GM23338 (cell line): Measurements from ENCODE around the gene ELF5. TPM values are rescaled to one million over a fixed set of nuclear protein-coding genes. Genes with fewer than 3 reads are reported as not detected.

Source experiments
- ATAC-seq: fragments of 200-7000 bp; cut with Tn5 transposase; 3 replicates; pipeline ENCODE4 v1.9.1; 2020
- DNase-seq: peaks from one replicate; pipeline ENCODE4 v3.0.0-alpha.2; 2015; ENCODE audit warnings: low spot score
- H2AFZ ChIP-seq: fragments of 200-600 bp; sonication (generic); 2 replicates; pipeline ENCODE4 v1.8.0; 2016; ENCODE audit warnings: antibody characterized with exemption, mild to moderate bottlenecking, moderate library complexity
- H3F3A ChIP-seq: fragments of 200-600 bp; sonication (generic); replicated peaks from 2 replicates; pipeline ENCODE4 v1.8.0; 2017; ENCODE audit warnings: antibody characterized with exemption, mixed run types, low read depth
- H3K27ac ChIP-seq: fragments of 200-600 bp; sonication (generic); 2 replicates; pipeline ENCODE4 v1.6.1; 2016; ENCODE audit warnings: low read depth
- H3K27me3 ChIP-seq: fragments of 200-600 bp; sonication (generic); 2 replicates; pipeline ENCODE4 v1.8.0; 2016; ENCODE audit warnings: mild to moderate bottlenecking, mixed run types, moderate library complexity; ENCODE audit not compliant: insufficient read depth
- H3K36me3 ChIP-seq: fragments of 200-600 bp; sonication (generic); 2 replicates; pipeline ENCODE4 v1.8.0; 2016; ENCODE audit warnings: mild to moderate bottlenecking; ENCODE audit not compliant: insufficient read depth
- H3K4me1 ChIP-seq: fragments of 200-600 bp; sonication (generic); 2 replicates; pipeline ENCODE4 v1.8.0; 2016; ENCODE audit warnings: mild to moderate bottlenecking, moderate library complexity; ENCODE audit not compliant: insufficient read depth
- H3K4me2 ChIP-seq: fragments of 200-600 bp; sonication (generic); 2 replicates; pipeline ENCODE4 v1.7.1; 2017; ENCODE audit warnings: mixed run types
- H3K4me3 ChIP-seq: fragments of 200-600 bp; sonication (generic); 2 replicates; pipeline ENCODE4 v1.6.1; 2016; ENCODE audit warnings: mixed run types
- H3K79me2 ChIP-seq: fragments of 200-600 bp; sonication (generic); replicated peaks from 2 replicates; pipeline ENCODE4 v1.8.0; 2017; ENCODE audit warnings: mild to moderate bottlenecking; ENCODE audit not compliant: insufficient read depth
- H3K9me2 ChIP-seq: fragments of 200-600 bp; sonication (generic); 2 replicates; pipeline ENCODE4 v1.8.0; 2017; ENCODE audit not compliant: insufficient read depth
- H4K20me1 ChIP-seq: fragments of 200-600 bp; sonication (generic); replicated peaks from 2 replicates; pipeline ENCODE4 v1.8.0; 2017; ENCODE audit warnings: mild to moderate bottlenecking; ENCODE audit not compliant: insufficient read depth
- H3K27ac Mint-ChIP-seq: 2 replicates; pipeline ENCODE4 v1.8.0; 2020; ENCODE audit warnings: inconsistent platforms, mild to moderate bottlenecking, moderate library complexity, mixed read lengths
- H3K27me3 Mint-ChIP-seq: 3 replicates; pipeline ENCODE4 v1.8.0; 2022; ENCODE audit warnings: low read depth, mild to moderate bottlenecking, moderate library complexity, mixed read lengths, inconsistent platforms; ENCODE audit not compliant: insufficient read depth, poor library complexity
- H3K36me3 Mint-ChIP-seq: 3 replicates; pipeline ENCODE4 v1.8.0; 2021; ENCODE audit warnings: low read depth, mild to moderate bottlenecking, inconsistent platforms, moderate library complexity, mixed read lengths
- H3K4me1 Mint-ChIP-seq: 3 replicates; pipeline ENCODE4 v1.8.0; 2020; ENCODE audit warnings: mild to moderate bottlenecking, inconsistent platforms, mixed read lengths
- H3K4me3 Mint-ChIP-seq: 3 replicates; pipeline ENCODE4 v1.8.0; 2021; ENCODE audit warnings: moderate library complexity, mild to moderate bottlenecking, inconsistent platforms, mixed read lengths
- H3K9me3 Mint-ChIP-seq: 3 replicates; pipeline ENCODE4 v1.8.0; 2020; ENCODE audit warnings: moderate library complexity, mild to moderate bottlenecking, inconsistent platforms, mixed read lengths
- CREB1 ChIP-seq: fragments of 250-450 bp; sonication (Bioruptor Pico); IDR thresholded peaks from 2 replicates; pipeline ENCODE4 v1.5.0; 2020; ENCODE audit warnings: low read depth, mild to moderate bottlenecking, moderate library complexity
- JUNB ChIP-seq: IDR thresholded peaks from one replicate; pipeline ENCODE4 v1.6.1; 2016; ENCODE audit warnings: antibody characterized with exemption; ENCODE audit not compliant: unreplicated experiment
- POLR2AphosphoS5 ChIP-seq: IDR thresholded peaks from 2 replicates; pipeline ENCODE4 v1.6.1; 2016; ENCODE audit warnings: antibody characterized with exemption, low read depth
- ZNF331 ChIP-seq: fragments of 250-450 bp; sonication (Bioruptor Pico); IDR thresholded peaks from 2 replicates; pipeline ENCODE4 v1.5.0; 2020; ENCODE audit warnings: low read depth, mild to moderate bottlenecking, moderate library complexity
- polyA plus RNA-seq: library from polyadenylated mRNA; unstranded; fragments of >200 nt; fragmentation: Nextera tagmentation; extraction: Ambion mirVana; gene quantifications from 2 replicates; pipeline ENCODE4 v1.2.1, GENCODE V29; 2016
- total RNA-seq: library from RNA; depleted of rRNA; stranded (reverse); fragments of >200 nt; shearing (Covaris generic); gene quantifications from 2 replicates; pipeline ENCODE4 v1.2.3, GENCODE V29; 2014
- TF ChIP-seq, protein P1 (sequence below): fragments of 250-450 bp; sonication (Bioruptor Pico); IDR thresholded peaks from 2 replicates; pipeline ENCODE4 v1.5.0; 2020; ENCODE audit warnings: mild to moderate bottlenecking, moderate library complexity
- TF ChIP-seq, protein P2 (sequence below), 2 experiments: fragments of 200-600 bp in 1 of 2; sonication (generic) in 1 of 2; conservative IDR thresholded peaks; 2 replicates each; pipeline versions ENCODE4 v1.5.1 to v1.6.1; 2016 to 2017; ENCODE audit warnings: antibody characterized with exemption in 2 of 2, low read depth in 2 of 2, mild to moderate bottlenecking in 2 of 2, moderate library complexity in 1 of 2

The ELF5 gene
- total and polyA plus RNA-seq, 2 experiments from 2014 or later: not detected

DNA sequence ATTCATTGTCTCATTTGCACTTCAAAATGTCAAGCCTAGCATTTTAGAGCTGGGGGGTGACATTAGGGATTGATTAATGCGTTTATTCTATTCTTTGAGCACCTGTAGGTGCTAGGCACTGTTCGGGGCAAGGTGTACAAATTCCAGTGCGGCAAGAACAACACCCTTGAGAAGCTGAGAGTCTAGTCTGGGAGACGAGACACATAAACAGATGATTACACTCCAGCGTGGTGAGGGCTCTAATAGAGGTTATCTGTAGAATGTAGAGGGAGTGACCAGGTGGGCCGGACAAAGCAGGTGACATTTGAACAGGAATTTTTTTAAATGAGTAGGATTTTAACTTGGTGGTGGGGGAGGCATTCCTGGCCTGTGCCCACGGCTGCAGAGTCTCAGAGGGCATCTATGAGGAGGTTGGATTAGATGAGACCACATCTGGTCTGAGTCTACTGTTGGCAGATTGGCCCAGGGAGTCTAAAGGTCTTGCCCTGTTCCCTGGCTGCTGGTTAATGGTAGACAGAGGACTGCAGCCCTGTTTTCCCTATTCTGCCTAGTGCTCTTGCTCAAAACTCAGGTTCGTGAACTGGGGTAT lies 73.9 kb downstream of the ELF5 start:
- peak overlapping the region; percentile 93 for H3K4me3 Mint-ChIP-seq
- H3K27ac ChIP-seq: no peak overlapping the region

DNA sequence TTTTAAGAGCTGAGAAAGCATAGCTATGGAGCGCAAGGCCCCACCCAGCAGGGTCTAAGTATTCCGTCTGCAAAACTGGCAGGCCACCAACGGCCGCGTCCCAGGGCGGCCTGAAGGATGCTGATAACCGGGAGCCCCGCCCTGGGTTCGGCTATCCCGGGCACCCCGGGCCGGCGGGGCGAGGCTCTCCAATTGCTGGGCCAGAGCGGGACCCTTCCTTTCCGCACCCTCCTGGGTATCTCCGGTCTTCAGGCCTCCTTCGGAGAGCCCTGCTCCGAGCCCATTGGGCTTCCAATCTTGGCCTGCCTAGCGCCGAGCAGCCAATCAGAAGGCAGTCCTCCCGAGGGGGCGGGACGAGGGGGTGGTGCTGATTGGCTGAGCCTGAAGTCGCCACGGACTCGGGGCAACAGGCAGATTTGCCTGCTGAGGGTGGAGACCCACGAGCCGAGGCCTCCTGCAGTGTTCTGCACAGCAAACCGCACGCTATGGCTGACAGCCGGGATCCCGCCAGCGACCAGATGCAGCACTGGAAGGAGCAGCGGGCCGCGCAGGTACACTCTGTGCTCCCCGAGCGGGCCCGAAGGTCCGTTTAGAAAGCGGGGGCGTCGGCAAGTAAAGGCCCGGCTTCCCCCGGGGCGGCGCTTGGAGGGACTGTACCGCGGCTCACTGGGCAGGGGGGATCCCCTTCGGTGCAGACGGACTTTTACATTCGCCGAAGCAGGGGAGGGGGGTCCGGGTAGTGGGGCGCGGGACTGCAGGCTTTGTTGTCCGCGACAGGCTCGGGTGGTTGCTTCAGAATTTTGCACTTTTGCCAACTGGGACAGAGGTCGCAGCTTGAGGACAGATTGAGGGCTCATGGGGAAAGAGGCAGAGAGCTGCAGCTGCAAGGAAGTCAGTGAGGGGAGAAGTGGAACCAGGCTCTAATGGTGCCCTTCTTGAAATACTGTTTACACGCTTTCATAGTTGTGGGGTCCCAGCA lies 74.8 kb downstream of the ELF5 start, which contains the start of gene CAT:
Gene CAT, plus strand, starts transcription at position 406 of the 979 bp plus-strand sequence. Its CDS starts 80 bp downstream, at position 486.
- H3K4me3 ChIP-seq: peak within 1 kb of the TSS; percentile 78

More for the DNA sequence above, 73.9 kb downstream of the ELF5 start:
- Histone ChIP-seq H3K4me2 (peak overlapping the region; percentile 66), H3K9me2 (peaks cover 8% of the 10 kb centered on the region; the same call in 1 of the 2 replicates), H3K4me1 (peaks cover 7% of the 10 kb centered on the region), H3K36me3 (no peaks in the 10 kb centered on the region), H3K79me2 (peaks cover 39% of the 10 kb centered on the region), H3K4me3 (peak overlapping the region; percentile 78), H4K20me1 (no peaks in the 10 kb centered on the region), H2AFZ (peak overlapping the region; percentile 95), H3F3A (no peaks in the 10 kb centered on the region), H3K27me3 (no peaks in the 10 kb centered on the region)
- peaks cover 39% of the 10 kb centered on the region for H3K36me3 Mint-ChIP-seq
- ATAC-seq (no peak), DNase-seq (no peak)
- peaks cover 33% of the 10 kb centered on the region for H3K9me3 Mint-ChIP-seq
- no peak for TF ChIP-seq ZNF331 (CRISPR knock-in tag)
- no peak overlapping the region for H3K27ac Mint-ChIP-seq
- H3K27me3 Mint-ChIP-seq: peaks cover 5% of the 10 kb centered on the region
- H3K4me1 Mint-ChIP-seq: peaks cover 4% of the 10 kb centered on the region; the same call in 1 of the 3 replicates

More for the DNA sequence above, 74.8 kb downstream of the ELF5 start, which contains the start of gene CAT:
- no peak within 1 kb of the TSS for H3K27ac ChIP-seq
- ATAC-seq (peak; percentile 98), DNase-seq (peak; percentile 96)
- H3K4me1 ChIP-seq: peaks cover 7% of the 10 kb centered on the region
- Mint-ChIP-seq H3K9me3 (peaks cover 33% of the 10 kb centered on the region), H3K4me3 (peak within 1 kb of the TSS; percentile 93), H3K4me1 (peaks cover 4% of the 10 kb centered on the region; the same call in 1 of the 3 replicates), H3K27ac (0 out of 2 replicates have a peak within 1 kb of the TSS, but pooled peaks have one; percentile 52), H3K36me3 (peaks cover 39% of the 10 kb centered on the region), H3K27me3 (peaks cover 5% of the 10 kb centered on the region)
- H3K9me2 ChIP-seq: peaks cover 8% of the 10 kb centered on the region; the same call in 1 of the 2 replicates
- H3K36me3 ChIP-seq: no peaks in the 10 kb centered on the region
- no peaks in the 10 kb centered on the region for H3K27me3 ChIP-seq
- H3F3A ChIP-seq: no peaks in the 10 kb centered on the region
- no peaks in the 10 kb centered on the region for H4K20me1 ChIP-seq
- peak within 1 kb of the TSS; percentile 66 for H3K4me2 ChIP-seq
- H3K79me2 ChIP-seq: peaks cover 31% of the 10 kb centered on the region
- H2AFZ ChIP-seq: peak within 1 kb of the TSS; percentile 95
- TF ChIP-seq, protein P1, sequence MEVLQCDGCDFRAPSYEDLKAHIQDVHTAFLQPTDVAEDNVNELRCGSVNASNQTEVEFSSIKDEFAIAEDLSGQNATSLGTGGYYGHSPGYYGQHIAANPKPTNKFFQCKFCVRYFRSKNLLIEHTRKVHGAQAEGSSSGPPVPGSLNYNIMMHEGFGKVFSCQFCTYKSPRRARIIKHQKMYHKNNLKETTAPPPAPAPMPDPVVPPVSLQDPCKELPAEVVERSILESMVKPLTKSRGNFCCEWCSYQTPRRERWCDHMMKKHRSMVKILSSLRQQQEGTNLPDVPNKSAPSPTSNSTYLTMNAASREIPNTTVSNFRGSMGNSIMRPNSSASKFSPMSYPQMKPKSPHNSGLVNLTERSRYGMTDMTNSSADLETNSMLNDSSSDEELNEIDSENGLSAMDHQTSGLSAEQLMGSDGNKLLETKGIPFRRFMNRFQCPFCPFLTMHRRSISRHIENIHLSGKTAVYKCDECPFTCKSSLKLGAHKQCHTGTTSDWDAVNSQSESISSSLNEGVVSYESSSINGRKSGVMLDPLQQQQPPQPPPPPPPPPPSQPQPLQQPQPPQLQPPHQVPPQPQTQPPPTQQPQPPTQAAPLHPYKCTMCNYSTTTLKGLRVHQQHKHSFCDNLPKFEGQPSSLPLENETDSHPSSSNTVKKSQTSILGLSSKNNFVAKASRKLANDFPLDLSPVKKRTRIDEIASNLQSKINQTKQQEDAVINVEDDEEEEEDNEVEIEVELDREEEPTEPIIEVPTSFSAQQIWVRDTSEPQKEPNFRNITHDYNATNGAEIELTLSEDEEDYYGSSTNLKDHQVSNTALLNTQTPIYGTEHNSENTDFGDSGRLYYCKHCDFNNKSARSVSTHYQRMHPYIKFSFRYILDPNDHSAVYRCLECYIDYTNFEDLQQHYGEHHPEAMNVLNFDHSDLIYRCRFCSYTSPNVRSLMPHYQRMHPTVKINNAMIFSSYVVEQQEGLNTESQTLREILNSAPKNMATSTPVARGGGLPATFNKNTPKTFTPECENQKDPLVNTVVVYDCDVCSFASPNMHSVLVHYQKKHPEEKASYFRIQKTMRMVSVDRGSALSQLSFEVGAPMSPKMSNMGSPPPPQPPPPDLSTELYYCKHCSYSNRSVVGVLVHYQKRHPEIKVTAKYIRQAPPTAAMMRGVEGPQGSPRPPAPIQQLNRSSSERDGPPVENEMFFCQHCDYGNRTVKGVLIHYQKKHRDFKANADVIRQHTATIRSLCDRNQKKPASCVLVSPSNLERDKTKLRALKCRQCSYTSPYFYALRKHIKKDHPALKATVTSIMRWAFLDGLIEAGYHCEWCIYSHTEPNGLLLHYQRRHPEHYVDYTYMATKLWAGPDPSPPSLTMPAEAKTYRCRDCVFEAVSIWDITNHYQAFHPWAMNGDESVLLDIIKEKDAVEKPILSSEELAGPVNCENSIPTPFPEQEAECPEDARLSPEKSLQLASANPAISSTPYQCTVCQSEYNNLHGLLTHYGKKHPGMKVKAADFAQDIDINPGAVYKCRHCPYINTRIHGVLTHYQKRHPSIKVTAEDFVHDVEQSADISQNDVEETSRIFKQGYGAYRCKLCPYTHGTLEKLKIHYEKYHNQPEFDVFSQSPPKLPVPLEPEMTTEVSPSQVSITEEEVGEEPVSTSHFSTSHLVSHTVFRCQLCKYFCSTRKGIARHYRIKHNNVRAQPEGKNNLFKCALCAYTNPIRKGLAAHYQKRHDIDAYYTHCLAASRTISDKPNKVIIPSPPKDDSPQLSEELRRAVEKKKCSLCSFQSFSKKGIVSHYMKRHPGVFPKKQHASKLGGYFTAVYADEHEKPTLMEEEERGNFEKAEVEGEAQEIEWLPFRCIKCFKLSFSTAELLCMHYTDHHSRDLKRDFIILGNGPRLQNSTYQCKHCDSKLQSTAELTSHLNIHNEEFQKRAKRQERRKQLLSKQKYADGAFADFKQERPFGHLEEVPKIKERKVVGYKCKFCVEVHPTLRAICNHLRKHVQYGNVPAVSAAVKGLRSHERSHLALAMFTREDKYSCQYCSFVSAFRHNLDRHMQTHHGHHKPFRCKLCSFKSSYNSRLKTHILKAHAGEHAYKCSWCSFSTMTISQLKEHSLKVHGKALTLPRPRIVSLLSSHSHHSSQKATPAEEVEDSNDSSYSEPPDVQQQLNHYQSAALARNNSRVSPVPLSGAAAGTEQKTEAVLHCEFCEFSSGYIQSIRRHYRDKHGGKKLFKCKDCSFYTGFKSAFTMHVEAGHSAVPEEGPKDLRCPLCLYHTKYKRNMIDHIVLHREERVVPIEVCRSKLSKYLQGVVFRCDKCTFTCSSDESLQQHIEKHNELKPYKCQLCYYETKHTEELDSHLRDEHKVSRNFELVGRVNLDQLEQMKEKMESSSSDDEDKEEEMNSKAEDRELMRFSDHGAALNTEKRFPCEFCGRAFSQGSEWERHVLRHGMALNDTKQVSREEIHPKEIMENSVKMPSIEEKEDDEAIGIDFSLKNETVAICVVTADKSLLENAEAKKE: peak; percentile 57; the same call in 1 of the 2 replicates
- TF ChIP-seq CREB1 (CRISPR knock-in tag) (no peak), JUNB (no peak), POLR2AphosphoS5 (peak; percentile 86), ZNF331 (CRISPR knock-in tag) (no peak)
- TF ChIP-seq, protein P2, sequence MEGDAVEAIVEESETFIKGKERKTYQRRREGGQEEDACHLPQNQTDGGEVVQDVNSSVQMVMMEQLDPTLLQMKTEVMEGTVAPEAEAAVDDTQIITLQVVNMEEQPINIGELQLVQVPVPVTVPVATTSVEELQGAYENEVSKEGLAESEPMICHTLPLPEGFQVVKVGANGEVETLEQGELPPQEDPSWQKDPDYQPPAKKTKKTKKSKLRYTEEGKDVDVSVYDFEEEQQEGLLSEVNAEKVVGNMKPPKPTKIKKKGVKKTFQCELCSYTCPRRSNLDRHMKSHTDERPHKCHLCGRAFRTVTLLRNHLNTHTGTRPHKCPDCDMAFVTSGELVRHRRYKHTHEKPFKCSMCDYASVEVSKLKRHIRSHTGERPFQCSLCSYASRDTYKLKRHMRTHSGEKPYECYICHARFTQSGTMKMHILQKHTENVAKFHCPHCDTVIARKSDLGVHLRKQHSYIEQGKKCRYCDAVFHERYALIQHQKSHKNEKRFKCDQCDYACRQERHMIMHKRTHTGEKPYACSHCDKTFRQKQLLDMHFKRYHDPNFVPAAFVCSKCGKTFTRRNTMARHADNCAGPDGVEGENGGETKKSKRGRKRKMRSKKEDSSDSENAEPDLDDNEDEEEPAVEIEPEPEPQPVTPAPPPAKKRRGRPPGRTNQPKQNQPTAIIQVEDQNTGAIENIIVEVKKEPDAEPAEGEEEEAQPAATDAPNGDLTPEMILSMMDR (conservative IDR thresholded peaks at IDR 0.05; ENCODE audit: low read depth in 2 of 2): no peak
